ENCODE measurements around the gene NFATC2.
A peak's percentile ranks its signal among the peaks of the same experiment; 100 is the strongest.

NFATC2 gene

DNA sequence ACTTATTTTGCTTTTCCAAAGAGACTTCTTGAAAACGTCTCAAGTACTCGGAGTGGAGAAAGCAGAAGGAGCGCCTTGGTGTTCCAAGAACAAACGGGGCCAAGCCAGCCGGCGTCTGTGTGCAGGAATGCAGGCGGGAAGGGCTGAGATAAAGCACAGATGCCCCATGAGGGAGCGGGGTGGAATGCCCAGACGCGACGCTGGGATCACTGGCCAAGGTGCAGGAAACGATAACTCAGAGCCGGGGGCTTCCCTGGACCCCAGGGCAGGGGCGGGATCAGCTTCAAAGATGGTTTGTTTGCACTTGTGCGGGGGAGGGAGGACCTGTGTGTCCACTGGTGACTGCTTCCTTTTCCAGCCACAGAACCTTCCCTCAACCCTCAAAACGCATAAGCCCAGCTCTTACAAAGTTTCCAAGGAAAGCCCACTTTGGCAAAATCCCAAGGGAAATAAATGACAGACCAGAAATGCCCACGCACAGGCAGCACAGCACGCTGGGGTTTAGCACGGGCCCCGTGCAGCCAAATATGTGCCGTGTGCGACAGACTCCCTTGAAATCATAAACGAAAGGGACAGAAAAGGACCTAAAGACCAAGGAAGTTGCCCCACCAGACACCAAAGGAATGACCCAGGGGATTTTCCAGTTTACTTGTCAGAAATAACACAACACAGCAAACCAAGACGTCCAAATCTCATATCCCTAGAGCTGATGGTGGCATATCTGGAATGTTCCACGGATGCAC, 113.9 kb downstream of the NFATC2 start:
- H2BK120ac ChIP-seq (ENCODE audit: low read depth, low read length): no peak overlapping the region
- H3K4me1 ChIP-seq (ENCODE audit: control insufficient read depth, low read depth, low read length): peaks cover 6% of the 10 kb centered on the region
- no peak overlapping the region for H3K4me2 ChIP-seq (ENCODE audit: low read length)
- H4K5ac ChIP-seq (ENCODE audit: low read length): no peak overlapping the region
- no peak overlapping the region for H3K4me3 ChIP-seq (ENCODE audit: low read length)
- peak; percentile 55 for DNase-seq
- H4K8ac ChIP-seq (ENCODE audit: low read depth, low read length): no peak overlapping the region
- H3K79me2 ChIP-seq (ENCODE audit: control insufficient read depth, insufficient read depth, low read length): no peaks in the 10 kb centered on the region
- H3K36me3 ChIP-seq (ENCODE audit: control insufficient read depth, insufficient read depth, low read length): no peaks in the 10 kb centered on the region
- H3K27ac ChIP-seq (ENCODE audit: low read depth, low read length): no peak overlapping the region
- no peak overlapping the region for H2BK5ac ChIP-seq (ENCODE audit: low read length)
- no peak overlapping the region for H2BK15ac ChIP-seq (replicated peaks; ENCODE audit: low read depth)
- WGBS (ENCODE audit: extremely low coverage, insufficient coverage, low lambda C conversion rate): no CpG with 5 or more reads among the region's 25 CpGs
- no peaks in the 10 kb centered on the region for H3K79me1 ChIP-seq (ENCODE audit: low read length)
- H2AK5ac ChIP-seq (ENCODE audit: low read length): no peak overlapping the region
- no peak overlapping the region for H3K4ac ChIP-seq (ENCODE audit: low read depth, low read length)
- H3K27me3 ChIP-seq (ENCODE audit: insufficient read depth, low read length, poor library complexity): no peaks in the 10 kb centered on the region
- H3K56ac ChIP-seq (ENCODE audit: low read length): no peak overlapping the region
- no peak overlapping the region for H3K9ac ChIP-seq (ENCODE audit: low read length)
- no peak overlapping the region for H3K18ac ChIP-seq (ENCODE audit: low read length)
- no peak overlapping the region for H3K23ac ChIP-seq (ENCODE audit: low read length)

- no peak overlapping the region for H2AK5ac ChIP-seq (ENCODE audit: low read length)
- H3K27ac ChIP-seq (ENCODE audit: low read depth, low read length): no peak overlapping the region
- H3K56ac ChIP-seq (ENCODE audit: low read length): peak overlapping the region; percentile 49
- H4K8ac ChIP-seq (ENCODE audit: low read depth, low read length): no peak overlapping the region
- no peak overlapping the region for H2BK120ac ChIP-seq (ENCODE audit: low read depth, low read length)
- no CpG with 5 or more reads among the region's 14 CpGs for WGBS (ENCODE audit: extremely low coverage, insufficient coverage, low lambda C conversion rate)
- H3K4me2 ChIP-seq (ENCODE audit: low read length): no peak overlapping the region
- H3K27me3 ChIP-seq (ENCODE audit: insufficient read depth, low read length, poor library complexity): no peaks in the 10 kb centered on the region
- H3K79me2 ChIP-seq (ENCODE audit: control insufficient read depth, insufficient read depth, low read length): no peaks in the 10 kb centered on the region
- no peak overlapping the region for H2BK15ac ChIP-seq (replicated peaks; ENCODE audit: low read depth)
- H2BK5ac ChIP-seq (ENCODE audit: low read length): no peak overlapping the region
- H3K36me3 ChIP-seq (ENCODE audit: control insufficient read depth, insufficient read depth, low read length): no peaks in the 10 kb centered on the region
- H3K9ac ChIP-seq (ENCODE audit: low read length): no peak overlapping the region
- H3K4ac ChIP-seq (ENCODE audit: low read depth, low read length): no peak overlapping the region
- no peak for DNase-seq
- H3K4me1 ChIP-seq (ENCODE audit: control insufficient read depth, low read depth, low read length): peaks cover 6% of the 10 kb centered on the region
- H3K18ac ChIP-seq (ENCODE audit: low read length): no peak overlapping the region
- no peak overlapping the region for H4K5ac ChIP-seq (ENCODE audit: low read length)
- peak overlapping the region; percentile 15 for H3K23ac ChIP-seq (ENCODE audit: low read length)
- no peaks in the 10 kb centered on the region for H3K79me1 ChIP-seq (ENCODE audit: low read length)
- no peak overlapping the region for H3K4me3 ChIP-seq (ENCODE audit: low read length)
Measured at GRCh38 chr20:51427651-51428291, 114.7 kb downstream of the NFATC2 start.

DNA sequence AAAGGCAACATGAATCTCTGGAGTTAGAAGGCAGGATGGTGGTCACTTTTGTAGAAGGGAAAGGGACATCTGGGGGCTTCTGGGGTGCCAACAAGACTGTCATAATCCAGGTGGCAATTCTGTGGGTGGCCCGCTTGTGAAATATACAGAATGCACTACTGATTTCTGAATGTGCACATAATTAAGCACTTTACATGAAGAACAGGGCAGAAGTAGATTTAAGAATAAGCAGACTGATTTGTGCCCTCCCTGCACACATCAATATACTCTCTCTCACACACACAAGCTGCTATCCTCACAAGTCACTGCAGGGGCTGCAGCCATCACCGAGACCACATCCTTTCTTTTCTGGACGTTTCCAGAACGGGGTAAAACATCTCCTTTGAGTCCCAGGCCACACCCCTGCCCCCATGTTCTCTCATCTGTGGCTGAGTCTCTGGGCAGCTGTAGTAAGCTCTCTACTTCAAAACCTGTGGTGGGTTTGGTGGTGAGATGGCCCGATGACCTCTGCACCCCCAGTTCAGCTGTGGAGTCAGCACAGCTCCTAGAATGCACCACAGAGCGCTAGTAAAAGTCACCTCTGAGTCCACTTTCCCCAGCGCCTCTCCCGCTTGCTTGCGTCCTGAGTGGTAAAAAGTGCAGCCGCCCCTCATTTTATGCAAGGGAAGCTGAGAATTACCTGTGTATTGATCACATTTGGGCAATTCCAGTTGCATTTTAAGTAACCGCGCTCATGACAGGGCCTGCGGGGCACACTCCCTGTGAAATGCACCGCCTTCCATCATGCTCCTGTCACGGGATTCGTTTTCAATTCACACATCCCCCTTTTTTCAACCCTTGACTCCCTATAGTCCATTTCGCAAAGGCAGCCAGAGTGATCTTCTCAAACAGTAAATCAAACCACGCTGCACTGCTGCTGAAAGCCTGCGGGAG, 115.5 kb downstream of the NFATC2 start:
- Histone ChIP-seq H3K56ac (ENCODE audit: low read length) (peak overlapping the region; percentile 49), H3K27me3 (ENCODE audit: insufficient read depth, low read length, poor library complexity) (no peaks in the 10 kb centered on the region), H4K8ac (ENCODE audit: low read depth, low read length) (no peak overlapping the region), H3K9ac (ENCODE audit: low read length) (no peak overlapping the region), H3K4me3 (ENCODE audit: low read length) (no peak overlapping the region), H3K4me2 (ENCODE audit: low read length) (no peak overlapping the region), H2AK5ac (ENCODE audit: low read length) (no peak overlapping the region), H3K36me3 (ENCODE audit: control insufficient read depth, insufficient read depth, low read length) (no peaks in the 10 kb centered on the region), H3K79me2 (ENCODE audit: control insufficient read depth, insufficient read depth, low read length) (no peaks in the 10 kb centered on the region), H3K79me1 (ENCODE audit: low read length) (no peaks in the 10 kb centered on the region), H3K4ac (ENCODE audit: low read depth, low read length) (no peak overlapping the region), H2BK120ac (ENCODE audit: low read depth, low read length) (no peak overlapping the region), H3K23ac (ENCODE audit: low read length) (no peak overlapping the region), H3K4me1 (ENCODE audit: control insufficient read depth, low read depth, low read length) (peaks cover 6% of the 10 kb centered on the region), H3K18ac (ENCODE audit: low read length) (no peak overlapping the region), H2BK5ac (ENCODE audit: low read length) (no peak overlapping the region), H2BK15ac (replicated peaks; ENCODE audit: low read depth) (no peak overlapping the region), H3K27ac (ENCODE audit: low read depth, low read length) (no peak overlapping the region), H4K5ac (ENCODE audit: low read length) (no peak overlapping the region)
- no CpG with 5 or more reads among the region's 19 CpGs for WGBS (ENCODE audit: extremely low coverage, insufficient coverage, low lambda C conversion rate)
- no peak for DNase-seq

GRCh38 chr20:51425347-51426106, 117.0 kb downstream of the NFATC2 start:
- Histone ChIP-seq H3K27ac (ENCODE audit: low read depth, low read length) (no peak overlapping the region), H3K18ac (ENCODE audit: low read length) (no peak overlapping the region), H3K23ac (ENCODE audit: low read length) (no peak overlapping the region), H2BK120ac (ENCODE audit: low read depth, low read length) (no peak overlapping the region), H3K4me3 (ENCODE audit: low read length) (no peak overlapping the region), H3K36me3 (ENCODE audit: control insufficient read depth, insufficient read depth, low read length) (no peaks in the 10 kb centered on the region), H2BK15ac (replicated peaks; ENCODE audit: low read depth) (no peak overlapping the region), H2BK5ac (ENCODE audit: low read length) (no peak overlapping the region), H3K56ac (ENCODE audit: low read length) (peak overlapping the region; percentile 64), H3K27me3 (ENCODE audit: insufficient read depth, low read length, poor library complexity) (no peaks in the 10 kb centered on the region), H3K9ac (ENCODE audit: low read length) (no peak overlapping the region), H4K5ac (ENCODE audit: low read length) (no peak overlapping the region), H3K79me1 (ENCODE audit: low read length) (no peaks in the 10 kb centered on the region), H2AK5ac (ENCODE audit: low read length) (no peak overlapping the region), H3K4me2 (ENCODE audit: low read length) (no peak overlapping the region), H3K79me2 (ENCODE audit: control insufficient read depth, insufficient read depth, low read length) (no peaks in the 10 kb centered on the region), H4K8ac (ENCODE audit: low read depth, low read length) (no peak overlapping the region), H3K4me1 (ENCODE audit: control insufficient read depth, low read depth, low read length) (peaks cover 6% of the 10 kb centered on the region), H3K4ac (ENCODE audit: low read depth, low read length) (no peak overlapping the region)
- WGBS (ENCODE audit: extremely low coverage, insufficient coverage, low lambda C conversion rate): no CpG with 5 or more reads among the region's 22 CpGs
- no peak for DNase-seq

DNA sequence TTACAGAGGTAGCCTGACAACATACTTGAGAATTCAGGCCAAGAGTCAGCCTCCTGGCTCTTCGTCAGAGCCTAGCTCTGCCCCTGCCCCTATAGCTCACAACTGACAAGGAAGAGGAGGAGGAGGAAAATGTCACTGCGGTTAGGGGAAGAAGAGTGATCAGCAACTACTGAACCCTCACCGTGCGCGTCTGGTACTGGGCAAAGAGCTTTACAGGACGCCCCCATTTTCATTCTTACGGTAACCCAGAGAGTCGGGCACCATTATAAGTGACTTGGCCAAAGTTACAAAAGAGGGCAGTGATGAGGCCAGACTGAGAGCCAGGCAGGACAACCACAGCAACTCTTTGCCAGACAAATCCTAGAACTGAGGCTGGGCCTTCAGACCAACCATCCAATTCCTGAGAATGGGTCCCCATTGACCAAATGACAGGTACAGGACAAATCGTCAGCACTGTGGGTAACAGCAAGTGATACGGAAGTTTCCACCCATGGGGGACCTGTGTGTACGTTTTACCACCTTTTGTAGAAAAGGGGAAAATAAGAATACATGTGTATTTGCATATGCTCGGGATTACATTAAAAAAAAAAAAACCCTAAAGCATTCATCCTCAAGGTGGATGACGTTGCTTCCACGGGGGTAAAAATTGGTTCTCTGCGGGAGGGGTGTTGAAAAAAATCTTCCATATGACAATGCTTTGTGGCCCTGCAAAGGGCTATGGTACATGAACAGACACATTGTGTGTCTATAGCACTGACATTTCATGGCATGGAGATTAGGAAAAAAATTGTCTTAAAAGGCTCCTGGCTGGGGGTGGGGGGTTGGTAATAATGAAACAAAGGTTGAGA, 118.0 kb downstream of the NFATC2 start:
- Histone ChIP-seq H3K27ac (ENCODE audit: low read depth, low read length) (no peak overlapping the region), H3K18ac (ENCODE audit: low read length) (peak overlapping the region; percentile 25), H3K4me2 (ENCODE audit: low read length) (no peak overlapping the region), H3K4me1 (ENCODE audit: control insufficient read depth, low read depth, low read length) (peaks cover 6% of the 10 kb centered on the region), H3K4me3 (ENCODE audit: low read length) (no peak overlapping the region), H2BK120ac (ENCODE audit: low read depth, low read length) (no peak overlapping the region), H3K4ac (ENCODE audit: low read depth, low read length) (peak overlapping the region; percentile 20), H3K79me2 (ENCODE audit: control insufficient read depth, insufficient read depth, low read length) (no peaks in the 10 kb centered on the region), H3K79me1 (ENCODE audit: low read length) (no peaks in the 10 kb centered on the region), H2BK5ac (ENCODE audit: low read length) (no peak overlapping the region), H3K36me3 (ENCODE audit: control insufficient read depth, insufficient read depth, low read length) (no peaks in the 10 kb centered on the region), H3K27me3 (ENCODE audit: insufficient read depth, low read length, poor library complexity) (no peaks in the 10 kb centered on the region), H2BK15ac (replicated peaks; ENCODE audit: low read depth) (no peak overlapping the region), H3K23ac (ENCODE audit: low read length) (no peak overlapping the region), H2AK5ac (ENCODE audit: low read length) (no peak overlapping the region), H3K56ac (ENCODE audit: low read length) (no peak overlapping the region), H3K9ac (ENCODE audit: low read length) (no peak overlapping the region), H4K8ac (ENCODE audit: low read depth, low read length) (no peak overlapping the region), H4K5ac (ENCODE audit: low read length) (no peak overlapping the region)
- WGBS (ENCODE audit: extremely low coverage, insufficient coverage, low lambda C conversion rate): no CpG with 5 or more reads among the region's 15 CpGs
- no peak for DNase-seq
